GM23248 (cell line): Measurements from ENCODE around the gene ANG.
"Not testable (repeated sequence)": the region's sequence is repeated elsewhere in the genome, so short reads cannot be mapped to it uniquely, and the experiment has no call there.

Experiments
- EZH2 ChIP-seq: fragments of 200-600 bp; sonication (generic); IDR thresholded peaks from 2 replicates; pipeline ENCODE4 v1.6.1; 2018; ENCODE audit warnings: antibody characterized with exemption, mild to moderate bottlenecking; ENCODE audit not compliant: insufficient read depth, poor library complexity, severe bottlenecking
- EZH2phosphoT487 ChIP-seq: fragments of 200-600 bp; sonication (generic); IDR thresholded peaks from 2 replicates; pipeline ENCODE4 v1.6.1; 2018; ENCODE audit warnings: antibody characterized with exemption, moderate library complexity, mild to moderate bottlenecking, low read depth; ENCODE audit not compliant: insufficient read depth

DNA sequence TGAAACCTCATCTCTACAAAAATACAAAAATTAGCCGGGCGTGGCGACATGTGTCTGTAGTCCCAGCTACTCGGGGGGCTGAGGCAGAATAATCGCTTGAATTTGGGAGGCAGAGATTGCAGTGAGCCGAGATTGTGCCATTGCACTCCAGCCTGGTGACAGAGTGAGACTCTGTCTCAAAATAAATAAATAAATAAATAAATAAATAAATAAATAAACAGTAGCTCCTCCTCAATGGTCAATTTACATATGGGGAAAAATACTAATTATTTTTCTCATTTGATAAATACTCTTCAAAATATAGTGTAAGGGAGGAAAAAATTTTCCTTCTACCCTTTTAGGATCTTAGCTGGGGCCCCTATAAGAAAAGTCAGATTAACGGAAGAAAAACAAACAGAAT lies 49.7 kb downstream of the ANG start:
- not testable (repeated sequence) for TF ChIP-seq EZH2, EZH2phosphoT487
